H1 (cell line): ENCODE data around the gene NADSYN1. TPM values are rescaled to one million over a fixed set of nuclear protein-coding genes. Genes with fewer than 3 reads are reported as not detected.
"Not testable (repeated sequence)": the region's sequence is repeated elsewhere in the genome, so short reads cannot be mapped to it uniquely, and the experiment has no call there.

Experiments
- CTCF ChIA-PET: fragments of 300-600 bp; sonication (Branson Sonifier 250); formaldehyde crosslinking; loops from one replicate; lab custom pipeline; 2021; ENCODE audit not compliant: partially characterized antibody; lab: Charles Lee
- POLR2A ChIA-PET: fragments of 300-600 bp; sonication (Branson Sonifier 250); formaldehyde crosslinking; loops from one replicate; lab custom pipeline; 2021; ENCODE audit warnings: inconsistent platforms; ENCODE audit not compliant: partially characterized antibody; lab: Charles Lee
- DNase-seq, 2 experiments: peaks; one replicate each; pipeline versions ENCODE4 v3.0.0 to v3.0.0-alpha.2; 2010 to 2022; ENCODE audit warnings: low spot score in 2 of 2, low read depth in 1 of 2, mixed read lengths in 1 of 2
- FAIRE-seq: peaks from 2 replicates; lab custom pipeline; 2011; peaks lifted over from hg19 to GRCh38; lab: Jason Lieb, UNC
- H2AFZ ChIP-seq: 2 replicates; pipeline ENCODE4 v1.8.1; 2012; ENCODE audit warnings: low read length, inconsistent platforms
- H2AK5ac ChIP-seq: 2 replicates; pipeline ENCODE4 v1.6.1; 2013; ENCODE audit warnings: low read depth, low read length
- H2BK120ac ChIP-seq: replicated peaks from 2 replicates; pipeline ENCODE3; 2013; ENCODE audit warnings: low read depth, low read length, inconsistent platforms
- H2BK12ac ChIP-seq: 2 replicates; pipeline ENCODE4 v1.6.1; 2013; ENCODE audit warnings: low read depth, low read length
- H2BK15ac ChIP-seq: 2 replicates; pipeline ENCODE4 v1.6.1; 2013; ENCODE audit warnings: low read length
- H2BK20ac ChIP-seq: 2 replicates; pipeline ENCODE4 v1.6.1; 2013; ENCODE audit warnings: low read length
- H2BK5ac ChIP-seq: 2 replicates; pipeline ENCODE4 v1.6.1; 2013; ENCODE audit warnings: low read depth, low read length
- H3K14ac ChIP-seq: 2 replicates; pipeline ENCODE4 v1.6.1; 2013; ENCODE audit warnings: inconsistent platforms; ENCODE audit not compliant: insufficient read length
- H3K18ac ChIP-seq: 2 replicates; pipeline ENCODE4 v1.6.1; 2013; ENCODE audit warnings: low read length; ENCODE audit errors: extremely low read depth
- H3K23ac ChIP-seq: 2 replicates; pipeline ENCODE4 v1.6.1; 2013; ENCODE audit warnings: inconsistent platforms; ENCODE audit not compliant: insufficient read length
- H3K23me2 ChIP-seq: 2 replicates; pipeline ENCODE4 v1.6.1; 2013; ENCODE audit warnings: low read depth, low read length
- H3K27ac ChIP-seq: 2 replicates; pipeline ENCODE4 v1.6.1; 2011; ENCODE audit warnings: low read depth, low read length, inconsistent platforms
- H3K27me3 ChIP-seq, 4 experiments: replicated peaks in 1 of 4; 1 replicate in 1 of 4; 2 replicates in 3 of 4; pipeline versions ENCODE4 v1.6.1 to v1.8.1; 2011 to 2013; ENCODE audit warnings: low read length in 3 of 4, mild to moderate bottlenecking in 3 of 4, inconsistent platforms in 2 of 4, mixed read lengths in 2 of 4, moderate library complexity in 1 of 4; ENCODE audit not compliant: control insufficient read depth in 3 of 4, insufficient read depth in 3 of 4; ENCODE audit errors: extremely low read depth in 1 of 4
- H3K36me3 ChIP-seq, 4 experiments: 2 replicates each; pipeline versions ENCODE4 v1.6.1 to v1.8.1; 2011 to 2013; ENCODE audit warnings: mild to moderate bottlenecking in 4 of 4, low read length in 3 of 4, moderate library complexity in 2 of 4, control low read depth in 1 of 4, inconsistent platforms in 1 of 4; ENCODE audit not compliant: insufficient read depth in 4 of 4, control insufficient read depth in 2 of 4
- H3K4ac ChIP-seq: replicated peaks from 2 replicates; pipeline ENCODE3; 2013; ENCODE audit warnings: low read length, low read depth, mixed read lengths, inconsistent platforms; ENCODE audit not compliant: insufficient read length
- H3K4me1 ChIP-seq, 4 experiments: replicated peaks in 1 of 4; 1 replicate in 1 of 4; 2 replicates in 3 of 4; pipeline versions ENCODE4 v1.6.1 to v1.8.1; 2011 to 2013; ENCODE audit warnings: low read length in 3 of 4, inconsistent platforms in 2 of 4, mixed read lengths in 1 of 4; ENCODE audit not compliant: insufficient read depth in 4 of 4, control insufficient read depth in 3 of 4
- H3K4me2 ChIP-seq, 2 experiments: 2 replicates each; pipeline versions ENCODE4 v1.6.1 to v1.8.1; 2011 to 2013; ENCODE audit warnings: low read depth in 2 of 2, low read length in 2 of 2, control low read depth in 1 of 2, inconsistent platforms in 1 of 2, mild to moderate bottlenecking in 1 of 2; ENCODE audit not compliant: insufficient read depth in 1 of 2
- H3K4me3 ChIP-seq, 4 experiments: fragments of 200-600, 300-600 bp in 1 of 4; sonication (generic), shearing (Covaris generic), sonication (Bioruptor Twin) in 1 of 4; 2 replicates each; pipeline versions ENCODE4 v1.5.1 to v1.8.1; 2011 to 2016; ENCODE audit warnings: low read length in 4 of 4, low read depth in 3 of 4, control low read depth in 2 of 4, inconsistent platforms in 2 of 4, mild to moderate bottlenecking in 2 of 4, mixed read lengths in 1 of 4, moderate library complexity in 1 of 4; ENCODE audit not compliant: insufficient read depth in 2 of 4; ENCODE audit errors: extremely low read depth in 1 of 4
- H3K56ac ChIP-seq: replicated peaks from 2 replicates; pipeline ENCODE3; 2013; ENCODE audit warnings: low read depth, mild to moderate bottlenecking, mixed read lengths, low read length, inconsistent platforms; ENCODE audit not compliant: insufficient read length
- H3K79me1 ChIP-seq: 2 replicates; pipeline ENCODE4 v1.6.1; 2013; ENCODE audit warnings: low read depth, low read length, control low read depth
- H3K79me2 ChIP-seq, 2 experiments: 2 replicates each; pipeline versions ENCODE4 v1.6.1 to v1.8.1; 2012 to 2013; ENCODE audit warnings: low read length in 2 of 2, mild to moderate bottlenecking in 2 of 2, inconsistent platforms in 1 of 2; ENCODE audit not compliant: insufficient read depth in 2 of 2, control insufficient read depth in 1 of 2
- H3K9ac ChIP-seq, 4 experiments: replicated peaks in 1 of 4; 1 replicate in 1 of 4; 2 replicates in 3 of 4; pipeline versions ENCODE4 v1.6.1 to v1.8.1; 2011 to 2013; ENCODE audit warnings: low read depth in 3 of 4, low read length in 3 of 4, control low read depth in 2 of 4, mild to moderate bottlenecking in 2 of 4, moderate library complexity in 2 of 4, inconsistent platforms in 1 of 4; ENCODE audit errors: extremely low read depth in 1 of 4
- H3K9me3 ChIP-seq, 2 experiments: 2 replicates each; pipeline versions ENCODE4 v1.6.1 to v1.8.1; 2012 to 2013; ENCODE audit warnings: mild to moderate bottlenecking in 2 of 2, moderate library complexity in 2 of 2, control low read depth in 1 of 2, inconsistent platforms in 1 of 2, low read depth in 1 of 2, low read length in 1 of 2, mixed read lengths in 1 of 2; ENCODE audit not compliant: insufficient read depth in 2 of 2
- H4K20me1 ChIP-seq, 2 experiments: replicated peaks in 1 of 2; 2 replicates each; pipeline versions ENCODE3 to v1.8.1; 2011 to 2013; ENCODE audit warnings: inconsistent platforms in 2 of 2, low read length in 2 of 2, mild to moderate bottlenecking in 1 of 2; ENCODE audit not compliant: insufficient read depth in 2 of 2, control insufficient read depth in 1 of 2
- H4K5ac ChIP-seq: 2 replicates; pipeline ENCODE4 v1.6.1; 2013; ENCODE audit warnings: low read length, low read depth, mixed read lengths, inconsistent platforms; ENCODE audit not compliant: insufficient read length
- H4K8ac ChIP-seq: 2 replicates; pipeline ENCODE4 v1.8.0; 2013; ENCODE audit warnings: mild to moderate bottlenecking, moderate library complexity, low read length, inconsistent platforms; ENCODE audit not compliant: insufficient read depth; ENCODE audit errors: extremely low read depth
- H4K91ac ChIP-seq: replicated peaks from 2 replicates; pipeline ENCODE3; 2013; ENCODE audit warnings: low read length, mixed read lengths, inconsistent platforms; ENCODE audit not compliant: insufficient read length
- WGBS, 2 experiments: shearing (Covaris generic) in 1 of 2; methylation state at CpG; one replicate each; pipeline versions ENCODE4 v1.1.6 to v1.1.7; 2013 to 2015; ENCODE audit warnings: low lambda C conversion rate in 2 of 2, mixed read lengths in 2 of 2, inconsistent platforms in 1 of 2, low coverage in 1 of 2, missing lambda C conversion rate in 1 of 2; ENCODE audit not compliant: insufficient replicate concordance in 2 of 2, insufficient coverage in 1 of 2, insufficient read length in 1 of 2; ENCODE audit errors: extremely low coverage in 1 of 2, missing lambda C conversion rate in 1 of 2; 5-methylcytosine and 5-hydroxymethylcytosine counted together
- polyA plus RNA-seq, 7 experiments: library from polyadenylated mRNA; depleted of rRNA in 3 of 7; stranded (reverse) in 5 of 7; unstranded in 2 of 7; fragments of >200 nt in 5 of 7; fragments of 200-250 nt in 2 of 7; gene quantifications; 1 replicate in 5 of 7; 2 replicates in 1 of 7; 4 replicates in 1 of 7; pipeline versions ENCODE4 v1.2.1 to v1.2.3, GENCODE V29; 2011 to 2013; ENCODE audit warnings: missing spikeins in 2 of 7, mixed read lengths in 2 of 7
- total RNA-seq: library from RNA; stranded (reverse); fragmentation: NEBNext Ultra II Directional; extraction: Animal tissue kit (Norgen Biotek cat#: 25700); gene quantifications from 2 replicates; pipeline ENCODE4 v1.2.1, GENCODE V29; 2021

Gene NADSYN1
- total and polyA plus RNA-seq, 2 of the 8 experiments (the other 6 are each of a cell fraction or from before 2014, with no cell fraction given): 38.3 to 38.6 TPM

DNA sequence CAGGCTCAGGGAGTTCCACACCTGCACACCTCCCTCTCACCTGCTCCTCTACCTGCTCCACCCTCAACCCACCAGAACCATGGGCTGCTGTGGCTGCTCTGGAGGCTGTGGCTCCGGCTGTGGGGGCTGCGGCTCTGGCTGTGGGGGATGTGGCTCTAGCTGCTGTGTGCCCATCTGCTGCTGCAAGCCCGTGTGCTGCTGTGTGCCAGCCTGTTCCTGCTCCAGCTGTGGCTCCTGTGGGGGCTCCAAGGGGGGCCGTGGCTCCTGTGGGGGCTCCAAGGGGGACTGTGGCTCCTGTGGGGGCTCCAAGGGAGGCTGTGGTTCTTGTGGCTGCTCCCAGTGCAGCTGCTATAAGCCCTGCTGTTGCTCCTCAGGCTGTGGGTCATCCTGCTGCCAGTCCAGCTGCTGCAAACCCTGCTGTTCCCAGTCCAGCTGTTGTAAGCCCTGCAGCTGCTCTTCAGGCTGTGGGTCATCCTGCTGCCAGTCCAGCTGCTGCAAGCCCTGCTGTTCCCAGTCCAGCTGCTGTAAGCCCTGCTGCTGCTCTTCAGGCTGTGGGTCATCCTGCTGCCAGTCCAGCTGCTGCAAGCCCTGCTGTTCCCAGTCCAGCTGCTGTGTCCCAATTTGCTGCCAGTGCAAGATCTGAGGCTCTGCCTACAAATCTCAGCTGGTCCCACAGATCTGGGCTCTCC is 85.1 kb downstream of the NADSYN1 start, which contains the start of gene KRTAP5-8:
TSS of gene KRTAP5-8 (plus strand) at position 49 of the 689 bp plus-strand sequence. CDS start at position 80, 31 bp downstream.
- H3K18ac ChIP-seq, H2BK15ac ChIP-seq, H2BK120ac ChIP-seq, H3K4ac ChIP-seq, H3K4me1 ChIP-seq, H3K79me2 ChIP-seq, H3K4me3 ChIP-seq, H4K20me1 ChIP-seq, H3K23me2 ChIP-seq, FAIRE-seq, H3K79me1 ChIP-seq, H3K27me3 ChIP-seq, H3K9ac ChIP-seq, H4K91ac ChIP-seq, H2AK5ac ChIP-seq, H2BK12ac ChIP-seq, H3K23ac ChIP-seq, H4K5ac ChIP-seq, H3K27ac ChIP-seq, H2BK5ac ChIP-seq, H2AFZ ChIP-seq, H2BK20ac ChIP-seq, H3K4me2 ChIP-seq, H3K9me3 ChIP-seq, H3K56ac ChIP-seq, H4K8ac ChIP-seq, H3K36me3 ChIP-seq, H3K14ac ChIP-seq: not testable (repeated sequence)
- ChIA-PET POLR2A (interaction anchor here (0.6 kb wide), 1 partner anchor 1769 kb away, joined by 3 read pairs; no protein-coding TSS in a partner anchor), CTCF (interaction anchor here (1.2 to 1.6 kb wide), 2 partner anchors 10 to 25 kb away, joined by 4 to 5 read pairs; no protein-coding TSS in a partner anchor)
- DNase-seq: peak in 1 of 2 experiments; percentile 35
- 91% methylated on average over 4 of the region's 4 CpGs; no CpG with 5 or more reads in 1 of the 2 experiments for WGBS, 2 experiments
